Measurements from ENCODE around the gene ECM2.

DNA sequence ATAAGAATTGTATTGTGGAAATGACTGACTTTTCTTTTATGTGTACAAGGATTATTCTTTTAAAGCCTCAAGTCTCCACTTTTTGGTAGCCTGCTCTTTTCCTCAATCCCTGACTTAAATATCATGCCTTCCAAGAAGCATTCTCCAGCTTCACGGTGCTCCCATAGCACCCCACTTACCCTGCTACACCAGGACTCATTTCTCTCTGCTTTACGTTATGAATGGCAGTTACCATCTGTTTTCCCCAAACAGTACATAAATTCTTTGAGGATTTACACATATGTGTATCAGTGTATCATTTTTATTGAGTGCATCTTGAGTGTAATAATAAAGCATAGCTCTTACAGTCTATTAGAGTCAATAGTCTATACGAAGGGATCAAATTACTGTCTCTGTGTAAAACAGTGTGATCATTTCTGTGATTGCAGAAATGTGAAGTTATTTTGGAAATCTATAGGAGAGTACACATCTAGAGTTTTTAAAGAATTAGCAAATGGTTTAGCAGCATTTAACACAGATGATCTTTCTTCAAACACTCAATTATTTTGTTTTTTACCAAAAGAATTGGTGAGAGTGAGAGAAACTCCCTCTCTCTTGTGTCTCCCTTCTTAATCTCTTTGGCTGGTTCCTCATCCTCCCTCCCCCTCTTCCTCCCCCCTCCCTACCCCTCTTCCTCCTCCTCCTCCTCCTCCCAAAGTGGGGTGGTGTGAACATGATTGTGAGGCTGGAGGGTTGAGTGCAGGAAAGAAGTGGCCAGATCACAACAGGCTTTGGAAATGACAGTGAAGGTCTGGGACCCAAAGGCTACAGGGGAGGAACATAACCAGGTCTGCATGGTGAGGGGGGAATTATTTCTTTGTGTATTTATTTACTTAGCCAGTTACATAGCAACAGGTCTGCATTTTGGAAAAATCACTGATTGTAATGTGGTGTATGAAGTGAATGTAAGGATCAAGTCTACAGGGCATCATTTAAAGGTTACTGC lies 27.6 kb upstream of the ECM2 start:
- TF ChIP-seq POLR2AphosphoS5 (IDR thresholded peaks at IDR 0.05; ENCODE audit: insufficient read depth in 1 of 2, low read depth in 1 of 2) (no peak), POLR2A (IDR thresholded peaks at IDR 0.05) (no peak)
- TF ChIP-seq, protein P1, sequence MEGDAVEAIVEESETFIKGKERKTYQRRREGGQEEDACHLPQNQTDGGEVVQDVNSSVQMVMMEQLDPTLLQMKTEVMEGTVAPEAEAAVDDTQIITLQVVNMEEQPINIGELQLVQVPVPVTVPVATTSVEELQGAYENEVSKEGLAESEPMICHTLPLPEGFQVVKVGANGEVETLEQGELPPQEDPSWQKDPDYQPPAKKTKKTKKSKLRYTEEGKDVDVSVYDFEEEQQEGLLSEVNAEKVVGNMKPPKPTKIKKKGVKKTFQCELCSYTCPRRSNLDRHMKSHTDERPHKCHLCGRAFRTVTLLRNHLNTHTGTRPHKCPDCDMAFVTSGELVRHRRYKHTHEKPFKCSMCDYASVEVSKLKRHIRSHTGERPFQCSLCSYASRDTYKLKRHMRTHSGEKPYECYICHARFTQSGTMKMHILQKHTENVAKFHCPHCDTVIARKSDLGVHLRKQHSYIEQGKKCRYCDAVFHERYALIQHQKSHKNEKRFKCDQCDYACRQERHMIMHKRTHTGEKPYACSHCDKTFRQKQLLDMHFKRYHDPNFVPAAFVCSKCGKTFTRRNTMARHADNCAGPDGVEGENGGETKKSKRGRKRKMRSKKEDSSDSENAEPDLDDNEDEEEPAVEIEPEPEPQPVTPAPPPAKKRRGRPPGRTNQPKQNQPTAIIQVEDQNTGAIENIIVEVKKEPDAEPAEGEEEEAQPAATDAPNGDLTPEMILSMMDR (IDR thresholded peaks at IDR 0.05), result no peak
